OCI-LY7 (cell line): ENCODE measurements around the gene AFF3. TPM values are rescaled to one million over a fixed set of nuclear protein-coding genes. Genes with fewer than 3 reads are reported as not detected.

ENCODE experiments used
- BruUV-seq: library from RNA; stranded (reverse); fragments of 400-500 nt; replicated peaks from 2 replicates; lab custom pipeline; 2021; lab: Mats Ljungman, UMichigan
- CTCF ChIA-PET: fragments of 300-600 bp; sonication (Branson Sonifier 250); formaldehyde crosslinking; loops from one replicate; lab custom pipeline; 2022; ENCODE audit warnings: antibody characterized with exemption; ENCODE audit not compliant: unreplicated experiment; lab: Charles Lee
- POLR2A ChIA-PET: fragments of 300-600 bp; sonication (Branson Sonifier 250); formaldehyde crosslinking; loops from one replicate; lab custom pipeline; 2022; ENCODE audit warnings: antibody characterized with exemption; lab: Charles Lee
- DNase-seq: peaks from one replicate; pipeline ENCODE4 v3.0.0-alpha.2; 2015; ENCODE audit warnings: low spot score
- H2AFZ ChIP-seq: fragments of 200-600 bp; sonication (generic), shearing (Covaris generic); 2 replicates; pipeline ENCODE4 v1.6.1; 2014; ENCODE audit warnings: mild to moderate bottlenecking, antibody characterized with exemption, low read length, moderate library complexity
- H3K27ac ChIP-seq: fragments of 200-600 bp; sonication (generic); 2 replicates; pipeline ENCODE4 v1.5.1; 2014; ENCODE audit warnings: mixed run types, low read depth, mild to moderate bottlenecking, moderate library complexity, low read length, inconsistent platforms; ENCODE audit not compliant: poor library complexity, severe bottlenecking
- H3K36me3 ChIP-seq: fragments of 200-600 bp; sonication (generic); 2 replicates; pipeline ENCODE4 v1.6.1; 2014; ENCODE audit warnings: mild to moderate bottlenecking, antibody characterized with exemption, low read length, moderate library complexity, mixed read lengths; ENCODE audit not compliant: insufficient read depth
- H3K4me1 ChIP-seq: fragments of 200-600 bp; sonication (generic); 2 replicates; pipeline ENCODE4 v1.5.1; 2014; ENCODE audit warnings: mild to moderate bottlenecking, low read length; ENCODE audit not compliant: insufficient read depth, poor library complexity, severe bottlenecking
- H3K4me2 ChIP-seq: fragments of 200-600 bp; sonication (generic); 2 replicates; pipeline ENCODE4 v1.6.1; 2014; ENCODE audit warnings: mild to moderate bottlenecking, low read length
- H3K4me3 ChIP-seq: fragments of 200-600 bp; sonication (generic); 2 replicates; pipeline ENCODE4 v1.5.1; 2014; ENCODE audit warnings: mild to moderate bottlenecking, low read depth, low read length; ENCODE audit not compliant: poor library complexity, severe bottlenecking
- H3K79me2 ChIP-seq: fragments of 200-600 bp; sonication (generic); 2 replicates; pipeline ENCODE4 v1.6.1; 2016; ENCODE audit warnings: low read depth, mild to moderate bottlenecking, low read length, moderate library complexity, mixed read lengths; ENCODE audit not compliant: insufficient read depth
- H3K9me2 ChIP-seq: fragments of 200-600 bp; sonication (generic); 2 replicates; pipeline ENCODE4 v1.6.1; 2016; ENCODE audit warnings: mild to moderate bottlenecking, low read length, mixed read lengths; ENCODE audit not compliant: insufficient read depth
- H3K9me3 ChIP-seq: fragments of 200-600 bp; sonication (generic); 2 replicates; pipeline ENCODE4 v1.6.1; 2014; ENCODE audit warnings: mild to moderate bottlenecking, mixed run types, low read length, mixed read lengths
- H4K20me1 ChIP-seq: fragments of 200-600 bp; sonication (generic); 2 replicates; pipeline ENCODE4 v1.6.1; 2014; ENCODE audit warnings: mild to moderate bottlenecking, antibody characterized with exemption, low read length, moderate library complexity, mixed read lengths; ENCODE audit not compliant: insufficient read depth
- EZH2phosphoT487 ChIP-seq: fragments of 200-600 bp; sonication (generic); IDR thresholded peaks from 2 replicates; pipeline ENCODE4 v1.6.1; 2018; ENCODE audit warnings: low read depth, borderline replicate concordance, mild to moderate bottlenecking, mixed run types, antibody characterized with exemption, low read length, moderate library complexity, mixed read lengths
- intact Hi-C: fragments of 100-400 bp; cut with micrococcal nuclease; formaldehyde crosslinking; loops from one replicate; pipeline ENCODE4 v1.10.0; 2022; ENCODE audit not compliant: unreplicated experiment
- total RNA-seq, 2 experiments: library from RNA; depleted of rRNA in 1 of 2; stranded (reverse); fragments of >200 nt in 1 of 2; shearing (Covaris generic) in 1 of 2; gene quantifications; 2 replicates each; pipeline ENCODE4 v1.2.3, GENCODE V29; 2014 to 2022
- TF ChIP-seq, protein P1 (sequence below): fragments of 200-600 bp; sonication (generic); conservative IDR thresholded peaks from 2 replicates; pipeline ENCODE4 v1.5.1; 2014; ENCODE audit warnings: mild to moderate bottlenecking, antibody characterized with exemption, low read length, moderate library complexity, mixed read lengths

The AFF3 gene
- total RNA-seq, 2 experiments from 2014 or later, result 131 to 133 TPM

GRCh38 chr2:100137866-100138570 is 4.4 kb downstream of the AFF3 start:
- H3K4me2 ChIP-seq, result peak overlapping the region; percentile 98
- TF ChIP-seq, protein P1, sequence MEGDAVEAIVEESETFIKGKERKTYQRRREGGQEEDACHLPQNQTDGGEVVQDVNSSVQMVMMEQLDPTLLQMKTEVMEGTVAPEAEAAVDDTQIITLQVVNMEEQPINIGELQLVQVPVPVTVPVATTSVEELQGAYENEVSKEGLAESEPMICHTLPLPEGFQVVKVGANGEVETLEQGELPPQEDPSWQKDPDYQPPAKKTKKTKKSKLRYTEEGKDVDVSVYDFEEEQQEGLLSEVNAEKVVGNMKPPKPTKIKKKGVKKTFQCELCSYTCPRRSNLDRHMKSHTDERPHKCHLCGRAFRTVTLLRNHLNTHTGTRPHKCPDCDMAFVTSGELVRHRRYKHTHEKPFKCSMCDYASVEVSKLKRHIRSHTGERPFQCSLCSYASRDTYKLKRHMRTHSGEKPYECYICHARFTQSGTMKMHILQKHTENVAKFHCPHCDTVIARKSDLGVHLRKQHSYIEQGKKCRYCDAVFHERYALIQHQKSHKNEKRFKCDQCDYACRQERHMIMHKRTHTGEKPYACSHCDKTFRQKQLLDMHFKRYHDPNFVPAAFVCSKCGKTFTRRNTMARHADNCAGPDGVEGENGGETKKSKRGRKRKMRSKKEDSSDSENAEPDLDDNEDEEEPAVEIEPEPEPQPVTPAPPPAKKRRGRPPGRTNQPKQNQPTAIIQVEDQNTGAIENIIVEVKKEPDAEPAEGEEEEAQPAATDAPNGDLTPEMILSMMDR, result no peak
- TF ChIP-seq EZH2phosphoT487, result no peak
- H3K9me2 ChIP-seq, result no peaks in the 10 kb centered on the region
- H3K27ac ChIP-seq, result peak overlapping the region; percentile 98
- ChIA-PET POLR2A (interaction anchor here (0.7 to 1.0 kb wide), 2 partner anchors 80 to 1529 kb away, joined by 3 read pairs; no protein-coding TSS in a partner anchor), CTCF (no interaction called here)
- BruUV-seq, result no TSS peak
- H3K4me3 ChIP-seq, result peak overlapping the region; percentile 91
- H2AFZ ChIP-seq, result no peak overlapping the region
- H3K9me3 ChIP-seq, result no peaks in the 10 kb centered on the region
- peaks cover 83% of the 10 kb centered on the region for H3K36me3 ChIP-seq
- peaks cover 56% of the 10 kb centered on the region for H3K4me1 ChIP-seq
- H4K20me1 ChIP-seq, result peaks cover 19% of the 10 kb centered on the region
- peaks cover 93% of the 10 kb centered on the region for H3K79me2 ChIP-seq
- intact Hi-C loops, result no loop called here
- DNase-seq, result no peak

- ChIA-PET CTCF (no interaction called here), POLR2A (interaction anchor here (0.7 kb wide), 1 partner anchor 1528 kb away, joined by 3 read pairs; no protein-coding TSS in a partner anchor)
- Histone ChIP-seq H3K4me3 (no peak overlapping the region), H3K9me3 (no peaks in the 10 kb centered on the region), H3K36me3 (peaks cover 89% of the 10 kb centered on the region), H3K4me1 (peaks cover 51% of the 10 kb centered on the region), H3K4me2 (peak overlapping the region; percentile 98), H3K79me2 (peaks cover 100% of the 10 kb centered on the region), H3K9me2 (no peaks in the 10 kb centered on the region), H4K20me1 (peaks cover 19% of the 10 kb centered on the region), H2AFZ (no peak overlapping the region), H3K27ac (no peak overlapping the region)
- DNase-seq, result no peak
- intact Hi-C loops, result no loop called here
- no peak for TF ChIP-seq EZH2phosphoT487
- TF ChIP-seq, protein P1, result no peak
- BruUV-seq, result no TSS peak
These were observed 5.1 kb downstream of the AFF3 start for GRCh38 chr2:100137318-100137717.

DNA sequence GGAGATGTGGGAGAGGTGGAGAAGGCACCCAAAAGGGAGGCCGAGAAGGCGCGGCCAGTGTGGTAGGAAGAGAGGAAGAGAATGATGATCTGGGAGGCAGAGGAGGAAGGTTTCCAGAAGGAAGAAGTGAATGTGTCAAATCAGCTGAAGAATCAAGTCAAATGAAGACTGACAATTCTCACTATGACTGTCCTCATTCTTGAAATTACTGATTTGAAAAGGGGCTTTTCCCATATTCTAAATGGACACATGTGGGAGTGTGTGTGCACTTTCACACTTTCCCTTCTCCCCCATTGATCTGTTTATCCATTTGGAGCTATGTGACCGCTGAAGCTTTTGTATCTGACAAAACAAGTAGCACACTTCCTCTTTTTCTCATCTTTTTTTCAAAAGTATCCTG is 6.1 kb downstream of the AFF3 start:
- Histone ChIP-seq H3K27ac (no peak overlapping the region), H3K4me2 (no peak overlapping the region), H3K36me3 (peaks cover 87% of the 10 kb centered on the region), H4K20me1 (peaks cover 19% of the 10 kb centered on the region), H2AFZ (no peak overlapping the region), H3K4me1 (peaks cover 55% of the 10 kb centered on the region), H3K9me3 (no peaks in the 10 kb centered on the region), H3K79me2 (peaks cover 100% of the 10 kb centered on the region), H3K4me3 (no peak overlapping the region), H3K9me2 (no peaks in the 10 kb centered on the region)
- ChIA-PET POLR2A (no interaction called here), CTCF (no interaction called here)
- no TSS peak for BruUV-seq
- intact Hi-C loops, result no loop called here
- peak; percentile 24 for DNase-seq
- TF ChIP-seq, protein P1, result no peak
- no peak for TF ChIP-seq EZH2phosphoT487
